Activated CD4-positive, alpha-beta T cell treated with anti-CD3 and anti-CD28 coated beads, Interleukin-2, amount 10 ng/mL, durations not matched to agents 7 days and 5 days (primary cell): ENCODE results near the gene ASL. TPM values are rescaled to one million over a fixed set of nuclear protein-coding genes. Genes with fewer than 3 reads are reported as not detected.
A peak's percentile ranks its signal among the peaks of the same experiment; 100 is the strongest.
"Not testable (repeated sequence)": the region's sequence is repeated elsewhere in the genome, so short reads cannot be mapped to it uniquely, and the experiment has no call there.

Experiments used
- CTCF ChIA-PET: fragments of 350-600 bp; sonication (Branson Sonifier 250); formaldehyde crosslinking; loops from one replicate; lab custom pipeline; 2021; ENCODE audit warnings: antibody characterized with exemption; lab: Charles Lee
- POLR2A ChIA-PET: fragments of 350-600 bp; sonication (Branson Sonifier 250); formaldehyde crosslinking; loops from one replicate; lab custom pipeline; 2021; ENCODE audit warnings: antibody characterized with exemption; lab: Charles Lee
- DNase-seq: peaks from one replicate; pipeline ENCODE4 v3.0.0-alpha.2; 2020
- H3K27ac Mint-ChIP-seq: one replicate; pipeline ENCODE4 v1.8.0; 2021; ENCODE audit warnings: mild to moderate bottlenecking, moderate library complexity, mixed read lengths
- H3K27me3 Mint-ChIP-seq: one replicate; pipeline ENCODE4 v1.8.0; 2021; ENCODE audit warnings: mixed read lengths
- H3K36me3 Mint-ChIP-seq: one replicate; pipeline ENCODE4 v1.8.0; 2021; ENCODE audit warnings: low read depth, mixed read lengths
- H3K4me1 Mint-ChIP-seq: one replicate; pipeline ENCODE4 v1.8.0; 2021; ENCODE audit warnings: mixed read lengths
- H3K4me3 Mint-ChIP-seq: one replicate; pipeline ENCODE4 v1.8.0; 2021; ENCODE audit warnings: mild to moderate bottlenecking, moderate library complexity, mixed read lengths
- H3K9me3 Mint-ChIP-seq: one replicate; pipeline ENCODE4 v1.8.0; 2021; ENCODE audit warnings: mixed read lengths
- total RNA-seq, 2 experiments: library from RNA; stranded (reverse); gene quantifications; one replicate each; pipeline ENCODE4 v1.2.3, GENCODE V29; 2021

ASL gene
- 10 to 100 TPM; 16.5 to 24.1 TPM for total RNA-seq

DNA sequence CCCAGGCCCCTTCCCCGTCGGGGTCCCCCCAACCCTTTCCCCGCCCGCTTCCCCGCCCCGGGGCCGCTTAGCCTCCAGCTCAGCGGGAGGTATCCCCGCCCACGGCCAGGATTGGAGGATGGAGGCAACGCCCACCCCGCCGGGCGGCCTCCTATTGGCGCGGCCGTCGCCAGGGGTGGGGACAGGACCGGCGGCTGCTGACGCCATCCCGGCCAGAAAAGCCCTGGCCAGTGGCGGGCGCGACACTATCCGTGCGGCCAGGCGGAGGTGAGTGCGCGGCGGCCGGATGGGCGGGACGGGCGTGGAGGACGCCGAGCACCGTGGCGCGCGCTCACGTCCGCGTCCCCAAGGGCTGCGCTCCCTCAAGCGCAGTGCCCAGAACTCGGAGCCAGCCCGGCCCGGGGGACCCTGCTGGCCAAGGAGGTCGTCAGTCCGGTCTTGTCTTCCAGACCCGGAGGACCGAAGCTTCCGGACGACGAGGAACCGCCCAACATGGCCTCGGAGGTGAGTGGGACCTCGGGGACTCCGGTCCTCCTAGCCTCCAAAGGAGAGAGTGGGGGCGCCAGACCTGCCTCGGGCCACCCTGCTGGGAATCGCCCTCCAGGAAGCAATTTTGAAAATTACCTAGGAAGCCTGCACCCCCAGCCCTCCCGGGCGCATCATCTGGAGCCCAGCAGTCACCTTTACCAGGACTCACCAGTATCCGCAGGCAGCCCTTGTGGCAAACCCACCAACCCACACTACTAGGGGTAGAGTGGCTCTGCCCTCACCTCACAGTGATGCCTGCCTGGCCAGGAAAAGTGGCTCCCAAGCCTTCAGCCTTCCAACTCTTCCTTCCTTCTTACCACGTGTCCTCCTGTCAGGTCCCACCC is at the start of gene ASL:
Gene ASL (plus strand): TSS at position 230 of the 872 bp plus-strand sequence. CDS start 263 bp downstream, at position 493.
- ChIA-PET POLR2A (no interaction called here), CTCF (no interaction called here)
- peak within 1 kb of the TSS; percentile 75 for H3K4me3 Mint-ChIP-seq
- H3K27ac Mint-ChIP-seq: peak within 1 kb of the TSS; percentile 79
- no peaks in the 10 kb centered on the region for H3K9me3 Mint-ChIP-seq
- no peaks in the 10 kb centered on the region for H3K36me3 Mint-ChIP-seq
- DNase-seq: peak; percentile 89
- peaks cover 20% of the 10 kb centered on the region for H3K4me1 Mint-ChIP-seq
- H3K27me3 Mint-ChIP-seq: peaks cover 1% of the 10 kb centered on the region

- DNase-seq, H3K9me3 Mint-ChIP-seq, CTCF ChIA-PET, H3K36me3 Mint-ChIP-seq, POLR2A ChIA-PET, H3K27ac Mint-ChIP-seq, H3K4me1 Mint-ChIP-seq, H3K27me3 Mint-ChIP-seq, H3K4me3 Mint-ChIP-seq: not testable (repeated sequence)
Observed at GRCh38 chr7:66028342-66028741, 47.3 kb upstream of the ASL start.

GRCh38 chr7:66033471-66034385 is 41.9 kb upstream of the ASL start:
- CTCF ChIA-PET: interaction anchor here (0.5 kb wide), 1 partner anchor 1328 kb away, joined by 3 read pairs; no protein-coding TSS in a partner anchor
- Mint-ChIP-seq H3K36me3 (no peaks in the 10 kb centered on the region), H3K9me3 (no peaks in the 10 kb centered on the region), H3K4me1 (peaks cover 3% of the 10 kb centered on the region), H3K27ac (no peak overlapping the region), H3K27me3 (peaks cover 4% of the 10 kb centered on the region), H3K4me3 (no peak overlapping the region)
- no peak for DNase-seq
- POLR2A ChIA-PET: no interaction called here

DNA sequence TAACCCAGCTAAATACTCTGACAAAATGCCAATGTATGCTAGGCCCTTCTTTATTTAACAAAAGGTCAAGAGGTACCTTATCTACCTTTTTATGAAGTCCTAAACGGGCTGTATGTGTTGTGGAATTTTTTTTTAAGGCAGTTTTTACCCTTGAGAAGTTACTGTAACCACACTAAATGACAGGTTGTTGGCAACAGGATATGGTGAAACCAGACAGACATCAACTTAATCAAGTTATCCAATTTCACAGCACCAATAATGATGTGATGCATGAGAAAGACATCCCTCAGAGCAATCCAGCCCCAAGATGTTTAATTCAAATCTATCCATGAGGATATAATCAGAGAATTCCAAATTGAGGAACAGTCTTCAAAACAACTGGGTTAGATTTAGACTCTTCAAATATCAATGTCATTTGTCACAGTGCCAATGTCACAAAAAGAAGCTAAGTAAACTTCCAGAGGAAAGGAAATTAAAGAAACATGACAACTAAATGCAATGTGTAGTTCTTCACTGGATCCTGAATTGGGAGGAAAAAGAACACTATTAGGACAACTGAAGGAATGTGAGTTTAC is 41.1 kb upstream of the ASL start:
- H3K9me3 Mint-ChIP-seq, DNase-seq, H3K4me1 Mint-ChIP-seq, POLR2A ChIA-PET, H3K27ac Mint-ChIP-seq, CTCF ChIA-PET, H3K4me3 Mint-ChIP-seq, H3K36me3 Mint-ChIP-seq, H3K27me3 Mint-ChIP-seq: not testable (repeated sequence)

DNA sequence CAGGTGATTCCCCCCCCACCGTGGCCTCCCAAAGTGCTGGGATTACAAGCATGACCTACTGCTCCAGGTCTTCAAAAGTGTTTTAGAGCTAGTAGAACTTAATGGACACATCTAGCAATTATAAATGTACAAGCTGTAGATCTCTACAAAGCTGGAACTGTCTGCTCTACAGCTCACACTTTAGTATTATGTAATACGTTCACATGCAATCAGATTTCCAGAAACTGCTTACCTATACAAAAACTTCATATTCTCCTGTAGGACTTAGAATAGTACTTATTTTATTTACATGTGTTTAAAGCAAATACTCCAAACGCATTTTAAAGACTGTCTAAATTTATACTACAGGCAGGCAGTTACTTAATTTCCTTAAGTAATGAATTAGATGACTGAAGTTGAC is 39.2 kb upstream of the ASL start:
- DNase-seq: no peak
- Mint-ChIP-seq H3K36me3 (no peaks in the 10 kb centered on the region), H3K4me3 (no peak overlapping the region), H3K4me1 (no peaks in the 10 kb centered on the region), H3K27ac (no peak overlapping the region), H3K27me3 (peaks cover 8% of the 10 kb centered on the region), H3K9me3 (no peaks in the 10 kb centered on the region)
- ChIA-PET POLR2A (no interaction called here), CTCF (no interaction called here)

DNA sequence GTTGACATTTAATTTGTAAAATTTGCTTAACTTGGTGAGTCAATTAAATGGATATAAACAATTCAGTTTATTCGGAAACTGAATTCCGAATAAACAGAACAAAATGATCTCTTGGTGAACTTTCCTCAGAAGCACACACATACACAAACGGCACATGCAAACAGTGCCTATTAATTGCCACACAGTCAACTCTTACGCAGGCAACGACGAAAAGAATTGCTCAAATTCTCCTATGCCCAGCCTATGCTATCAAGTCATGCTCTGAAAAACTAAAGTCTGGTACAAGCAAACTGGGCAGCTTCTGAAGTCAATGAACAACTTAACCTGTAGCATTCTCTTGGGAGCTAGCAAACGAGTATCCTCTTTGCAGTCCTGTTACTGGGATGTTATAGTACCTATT is 38.8 kb upstream of the ASL start:
- ChIA-PET CTCF (no interaction called here), POLR2A (no interaction called here)
- DNase-seq: no peak
- Mint-ChIP-seq H3K9me3 (no peaks in the 10 kb centered on the region), H3K27me3 (peaks cover 10% of the 10 kb centered on the region), H3K4me1 (no peaks in the 10 kb centered on the region), H3K36me3 (no peaks in the 10 kb centered on the region), H3K4me3 (no peak overlapping the region), H3K27ac (no peak overlapping the region)

DNA sequence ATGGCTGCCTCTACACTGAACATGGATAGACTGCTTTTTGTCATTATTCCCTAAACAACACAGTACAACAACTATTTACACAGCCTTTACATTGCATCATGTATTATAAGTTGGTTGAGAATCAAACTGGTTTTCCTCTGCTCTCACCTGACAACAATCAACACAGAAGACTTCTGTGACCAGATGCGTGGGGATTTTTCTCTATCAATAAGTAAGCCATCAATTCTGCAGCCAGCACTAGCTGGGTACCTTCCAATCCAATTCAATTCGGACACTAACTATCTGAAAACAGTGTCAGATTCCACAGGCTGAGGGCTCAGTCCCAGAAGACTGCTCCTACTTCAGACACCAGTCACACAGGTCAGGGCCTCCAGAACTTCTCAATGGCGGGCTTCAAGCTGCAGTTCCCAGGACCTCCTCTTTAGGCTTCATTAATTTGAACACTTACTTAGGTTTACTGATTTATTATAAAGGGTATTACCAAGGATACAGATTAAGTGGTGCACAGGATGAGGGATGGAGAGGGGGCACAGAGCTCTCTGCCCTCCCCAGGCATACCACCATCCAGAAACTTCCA is 36.4 kb upstream of the ASL start:
- POLR2A ChIA-PET: no interaction called here
- DNase-seq: no peak
- Mint-ChIP-seq H3K27me3 (peaks cover 17% of the 10 kb centered on the region), H3K4me3 (no peak overlapping the region), H3K9me3 (no peaks in the 10 kb centered on the region), H3K36me3 (no peaks in the 10 kb centered on the region), H3K4me1 (peaks cover 2% of the 10 kb centered on the region), H3K27ac (no peak overlapping the region)
- CTCF ChIA-PET: no interaction called here

GRCh38 chr7:66043681-66044497 is 31.7 kb upstream of the ASL start:
- ChIA-PET POLR2A (no interaction called here), CTCF (interaction anchor here (0.6 kb wide), 1 partner anchor 451 kb away, joined by 4 read pairs; no protein-coding TSS in a partner anchor)
- H3K36me3 Mint-ChIP-seq: no peaks in the 10 kb centered on the region
- peak overlapping the region; percentile 59 for H3K4me3 Mint-ChIP-seq
- no peaks in the 10 kb centered on the region for H3K9me3 Mint-ChIP-seq
- DNase-seq: peak; percentile 25
- peaks cover 3% of the 10 kb centered on the region for H3K4me1 Mint-ChIP-seq
- H3K27ac Mint-ChIP-seq: no peak overlapping the region
- H3K27me3 Mint-ChIP-seq: peaks cover 18% of the 10 kb centered on the region

DNA sequence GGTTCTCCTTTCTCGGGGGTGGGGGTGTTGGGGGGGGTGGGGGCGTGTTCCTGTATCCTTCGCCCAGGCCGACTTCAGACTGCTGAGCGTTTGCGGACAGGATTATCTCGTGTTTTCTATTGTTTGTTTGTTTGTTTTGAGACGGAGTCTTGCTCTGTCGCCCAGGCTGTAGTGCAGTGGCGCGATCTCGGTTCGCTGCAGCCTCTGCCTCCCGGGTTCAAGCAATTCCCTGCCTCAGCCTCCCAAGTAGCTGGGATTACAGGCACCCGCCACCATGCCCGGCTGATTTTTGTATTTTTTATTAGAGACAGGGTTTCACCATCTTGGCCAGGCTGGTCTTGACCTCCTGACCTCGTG is 31.1 kb upstream of the ASL start:
- H3K27ac Mint-ChIP-seq, POLR2A ChIA-PET, DNase-seq, H3K36me3 Mint-ChIP-seq, H3K4me1 Mint-ChIP-seq, H3K9me3 Mint-ChIP-seq: not testable (repeated sequence)
- CTCF ChIA-PET: interaction anchor here (0.6 kb wide), 2 partner anchors 343 to 450 kb away, joined by 3 to 4 read pairs; no protein-coding TSS in a partner anchor
- peaks cover 18% of the 10 kb centered on the region for H3K27me3 Mint-ChIP-seq
- H3K4me3 Mint-ChIP-seq: peak overlapping the region; percentile 59

GRCh38 chr7:66047426-66047825 is 28.2 kb upstream of the ASL start:
- DNase-seq: no peak
- ChIA-PET POLR2A (no interaction called here), CTCF (interaction anchor here (0.6 to 1.1 kb wide), 2 partner anchors 140 to 964 kb away, joined by 3 read pairs; no protein-coding TSS in a partner anchor)
- H3K36me3 Mint-ChIP-seq: no peaks in the 10 kb centered on the region
- no peak overlapping the region for H3K27ac Mint-ChIP-seq
- no peaks in the 10 kb centered on the region for H3K9me3 Mint-ChIP-seq
- no peak overlapping the region for H3K4me3 Mint-ChIP-seq
- H3K27me3 Mint-ChIP-seq: peaks cover 11% of the 10 kb centered on the region
- peaks cover 3% of the 10 kb centered on the region for H3K4me1 Mint-ChIP-seq

DNA sequence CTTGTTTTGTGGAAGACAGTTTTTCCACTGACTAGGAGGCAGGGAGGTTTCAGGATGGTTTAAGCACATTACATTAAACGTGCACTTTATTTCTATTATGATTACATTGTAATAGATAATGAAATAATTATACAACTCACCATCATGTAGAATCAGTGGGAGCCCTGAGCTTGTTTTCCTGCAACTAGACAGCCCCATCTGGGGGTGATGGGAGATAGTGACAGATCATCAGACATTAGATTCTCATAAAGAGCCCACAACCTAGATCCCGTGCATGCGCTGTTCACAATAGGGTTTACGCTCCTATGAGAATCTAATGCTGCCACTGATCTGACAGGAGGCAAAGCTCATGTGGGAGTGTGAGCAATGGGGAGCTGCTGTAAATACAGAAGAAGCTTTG is 25.7 kb upstream of the ASL start:
- H3K27ac Mint-ChIP-seq, H3K4me1 Mint-ChIP-seq, H3K36me3 Mint-ChIP-seq, H3K9me3 Mint-ChIP-seq, POLR2A ChIA-PET, H3K4me3 Mint-ChIP-seq, DNase-seq, CTCF ChIA-PET, H3K27me3 Mint-ChIP-seq: not testable (repeated sequence)
